Head of caudate nucleus (tissue), 42 donors: Measurements from ENCODE around the gene NIT1.

ENCODE experiments used
- DNase-seq, 42 donors: peaks; one replicate each; pipeline versions ENCODE4 v3.0.0 to v3.0.0-alpha.2; 2020 to 2021; ENCODE audit warnings: mixed read lengths in 7 of 42
- intact Hi-C: fragments of 100-400 bp; cut with DNase I; formaldehyde crosslinking; loops from one replicate; pipeline ENCODE4 v1.15.0; 2022

The NIT1 gene

GRCh38 chr1:161132410-161133219 lies 14.7 kb downstream of the NIT1 start, which contains the start of gene DEDD:
DEDD (minus strand) TSS chr1:161132667; CDS start chr1:161124462, 8,205 bp downstream.
- peak; percentile 82 to 97 (median 93) for DNase-seq
- intact Hi-C loops = loop anchor here (5.0 kb wide), 1 partner anchor 85 kb away; the partner anchor contains the start of gene USF1

DNA sequence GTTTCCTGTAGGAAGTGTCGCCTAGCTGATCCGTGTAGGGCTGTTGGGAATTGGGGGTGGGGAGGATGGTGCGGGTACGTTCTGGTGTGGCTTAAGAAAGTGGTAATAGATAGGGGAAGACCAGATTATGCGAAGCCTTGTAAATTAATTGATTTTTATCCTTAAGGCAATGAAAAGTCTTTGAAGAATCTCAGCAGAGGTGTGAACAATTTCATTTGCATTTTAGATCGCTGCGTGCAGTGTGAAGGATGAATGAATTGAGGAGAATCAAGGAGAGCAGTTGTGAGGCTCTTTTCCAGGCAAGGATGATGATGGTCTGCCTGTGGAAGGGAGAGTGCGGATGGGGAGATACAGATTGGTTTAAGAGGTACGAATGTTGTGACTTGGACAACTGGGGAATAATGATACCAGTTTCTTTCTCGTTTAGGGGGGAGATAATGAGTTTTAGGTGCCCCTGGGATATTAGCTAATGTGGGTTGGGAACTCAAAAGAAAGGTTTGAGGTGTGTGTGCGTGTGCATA lies 15.4 kb downstream of the NIT1 start:
- DNase-seq = no peak
- intact Hi-C loops = loop anchor here (5.0 kb wide), 1 partner anchor 86 kb away; the partner anchor contains the start of gene USF1

DNA sequence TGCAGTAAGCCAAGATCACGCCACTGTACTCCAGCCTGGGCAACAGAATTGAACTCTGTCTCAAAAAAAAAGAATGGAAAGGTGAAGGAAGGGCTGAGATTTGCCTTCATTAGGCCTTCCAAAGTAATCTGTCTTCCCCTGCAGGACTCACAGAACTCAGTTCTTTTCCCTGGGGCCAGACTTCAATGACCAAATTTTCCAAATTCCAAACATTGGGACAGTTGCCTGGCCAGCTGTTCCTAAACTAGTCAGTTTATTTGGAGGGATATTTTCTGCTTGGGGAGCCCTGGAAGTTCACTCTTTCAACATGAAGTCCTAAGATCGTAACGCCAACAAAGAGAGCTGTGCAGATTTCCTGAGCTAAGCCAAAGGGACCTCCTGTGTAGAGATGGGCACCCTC lies 20.0 kb downstream of the NIT1 start:
- intact Hi-C loops = no loop called here
- no peak for DNase-seq

DNA sequence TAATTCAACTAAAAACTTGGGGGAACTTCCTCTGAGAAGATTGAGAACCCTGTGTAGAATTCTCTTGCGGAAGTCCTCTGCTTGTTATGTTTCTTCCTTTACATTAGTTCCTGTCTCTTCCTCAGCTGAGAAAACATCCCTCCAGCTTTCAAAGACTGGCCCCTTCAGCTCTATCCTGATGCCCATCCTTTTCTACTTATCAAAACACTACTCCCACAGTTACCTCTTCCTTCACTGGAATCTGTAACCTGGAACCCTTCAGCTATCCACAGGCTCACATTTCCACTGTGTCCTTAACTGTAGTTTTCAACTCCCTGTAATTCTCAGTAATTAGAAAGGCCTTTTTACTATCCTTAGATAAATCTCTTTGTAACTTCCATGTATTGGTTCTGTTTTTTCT lies 20.5 kb downstream of the NIT1 start:
- no peak for DNase-seq
- intact Hi-C loops = no loop called here

DNA sequence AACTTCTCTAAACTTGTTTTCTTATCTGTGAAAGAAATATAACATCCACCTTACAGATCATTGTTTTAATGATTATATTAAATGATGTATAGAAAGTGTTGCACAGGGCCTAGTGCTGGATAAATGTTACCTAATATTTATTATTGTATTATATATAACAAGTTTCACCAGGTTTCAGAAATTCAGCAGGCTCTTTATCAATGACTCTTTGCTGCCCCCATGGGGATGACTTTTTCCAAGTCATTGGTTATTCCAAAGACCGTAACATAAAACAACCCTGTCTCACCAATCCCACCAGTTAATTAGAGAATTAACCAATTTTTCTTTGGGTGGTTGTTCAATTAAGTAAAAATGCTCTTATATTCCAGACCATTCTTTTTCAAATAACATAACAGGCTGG lies 21.9 kb downstream of the NIT1 start:
- intact Hi-C loops = no loop called here
- peak in 17 of 42 donors; percentile 25 to 75 (median 45) for DNase-seq

DNA sequence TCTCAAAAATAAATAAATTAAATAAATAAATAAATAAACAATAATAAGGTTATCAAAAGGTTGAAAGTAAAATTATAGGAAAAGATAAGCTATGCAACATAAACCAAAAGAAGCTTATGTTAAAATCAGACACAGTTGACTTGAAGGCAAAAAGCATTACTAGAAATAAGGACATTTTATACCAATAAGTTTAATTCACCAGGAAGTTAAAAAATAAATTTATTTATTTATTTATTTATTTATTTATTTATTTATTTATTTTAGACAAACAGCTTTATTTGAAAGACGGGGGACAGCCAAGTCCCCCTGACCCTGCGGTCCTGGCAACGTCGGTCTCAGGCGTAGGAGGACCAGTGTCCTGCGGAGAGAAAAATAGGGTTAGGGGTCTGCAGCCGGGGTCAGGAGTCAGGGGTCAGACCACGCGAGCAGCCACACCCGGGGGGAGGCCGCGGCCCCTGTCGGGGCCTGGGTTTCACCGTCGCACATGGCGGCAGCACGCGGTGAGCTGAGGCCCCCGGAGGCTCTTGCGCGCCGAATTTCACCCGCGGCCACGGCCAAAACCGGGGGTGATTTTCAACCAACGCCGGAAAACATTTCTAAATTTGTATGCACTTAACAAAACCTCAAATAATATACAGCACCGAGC lies 23.0 kb downstream of the NIT1 start:
- intact Hi-C loops = no loop called here
- no peak for DNase-seq

GRCh38 chr1:161145832-161146231 lies 27.9 kb downstream of the NIT1 start:
- intact Hi-C loops = no loop called here
- no peak for DNase-seq

DNA sequence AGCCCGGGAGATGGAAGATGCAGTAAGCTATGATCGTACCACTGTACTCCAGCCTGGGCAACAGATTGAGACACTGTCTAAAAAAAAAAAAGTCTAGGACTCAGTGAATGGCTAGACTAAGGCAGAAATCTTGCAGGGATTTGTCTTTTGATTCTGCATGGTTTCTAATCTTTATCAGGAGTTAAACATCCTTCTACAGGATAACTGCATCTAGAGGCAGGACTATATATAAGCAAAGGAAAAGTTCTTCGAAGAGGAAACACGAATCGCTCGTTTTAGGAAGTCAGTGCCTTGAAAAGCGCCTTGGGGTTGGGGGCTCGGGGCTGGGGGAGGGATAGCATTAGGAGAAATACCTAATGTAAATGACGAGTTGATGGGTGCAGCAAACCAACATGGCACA lies 35.3 kb downstream of the NIT1 start:
- no peak for DNase-seq
- intact Hi-C loops = no loop called here

GRCh38 chr1:161153682-161154337 lies 35.9 kb downstream of the NIT1 start, which contains the start of gene UFC1:
UFC1 (plus strand) TSS chr1:161153978; CDS start chr1:161153998, 20 bp downstream.
- DNase-seq = peak; percentile 66 to 93 (median 85)
- intact Hi-C loops = no loop called here

DNA sequence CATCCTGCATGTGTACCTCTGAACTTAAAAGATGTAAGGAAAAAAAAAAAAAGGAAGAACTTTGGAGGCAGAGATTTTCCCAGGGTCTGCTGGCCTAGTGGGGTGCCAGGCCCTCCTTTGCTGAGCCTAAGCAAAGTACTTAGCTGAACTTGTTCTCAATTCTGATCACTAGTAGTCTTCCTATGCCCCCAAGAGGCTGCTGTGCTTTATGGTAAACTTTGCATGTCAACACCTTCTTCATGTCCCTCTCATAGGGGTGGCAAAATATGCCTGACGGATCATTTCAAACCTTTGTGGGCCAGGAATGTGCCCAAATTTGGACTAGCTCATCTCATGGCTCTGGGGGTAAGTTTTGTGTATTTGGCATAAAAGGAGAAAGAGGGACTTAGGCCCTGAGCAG lies 40.0 kb downstream of the NIT1 start:
- intact Hi-C loops = no loop called here
- DNase-seq = peak in 1 of 42 donors; percentile 1

- intact Hi-C loops = no loop called here
- DNase-seq = peak in 1 of 42 donors; percentile 16
Observed at GRCh38 chr1:161158316-161159010, 40.6 kb downstream of the NIT1 start.

DNA sequence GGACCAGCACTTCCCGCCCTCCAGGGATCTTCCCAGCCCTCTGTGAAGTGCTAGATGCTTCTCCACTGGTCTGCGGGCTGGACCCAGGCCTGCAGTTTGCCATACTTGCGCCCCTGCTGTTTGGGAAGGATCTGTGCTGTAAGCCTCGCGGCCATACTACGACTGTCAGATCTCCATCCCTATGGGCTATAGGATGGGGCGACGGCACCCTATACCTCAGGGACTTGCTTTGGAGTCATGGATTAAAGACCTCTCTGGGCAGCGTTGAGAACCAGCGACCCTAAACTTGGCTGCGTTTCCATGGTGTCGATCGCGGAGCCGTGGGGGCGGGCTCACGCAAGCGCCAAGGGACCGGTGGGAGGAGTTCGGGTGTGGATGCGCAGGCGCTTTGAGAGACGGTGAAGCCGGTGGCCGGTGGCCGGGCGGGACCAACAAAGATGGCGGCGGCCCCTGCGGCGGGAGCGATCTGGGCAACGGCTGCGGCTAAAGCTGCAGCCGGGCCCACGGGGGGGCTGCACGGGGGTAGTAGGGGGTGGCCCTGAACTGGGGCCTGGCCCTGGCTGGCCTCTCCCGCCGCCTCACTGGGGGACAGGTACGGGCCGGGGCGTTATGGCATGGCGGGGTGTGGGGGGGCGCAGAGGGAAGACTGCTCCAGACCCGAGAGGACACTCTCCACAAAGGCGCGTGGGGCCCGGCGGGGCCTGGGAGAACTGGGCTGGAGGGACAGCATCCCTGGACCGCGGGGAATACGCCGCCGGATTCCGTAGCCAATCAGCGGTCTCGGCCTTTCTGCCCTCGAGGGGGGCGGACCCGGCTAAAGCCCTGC lies 41.4 kb downstream of the NIT1 start, which contains the start of gene USP21:
TSS of gene USP21 (plus strand) at position 414 of the 826 bp plus-strand sequence. CDS start 1,141 bp downstream, outside the sequence.
- DNase-seq = peak; percentile 88 to 98 (median 95)
- intact Hi-C loops = no loop called here

- peak in 1 of 42 donors; percentile 16 for DNase-seq
- intact Hi-C loops = no loop called here
Observed at GRCh38 chr1:161159913-161160243, 42.0 kb downstream of the NIT1 start.

GRCh38 chr1:161160671-161161145 lies 42.8 kb downstream of the NIT1 start:
- DNase-seq = peak in 1 of 42 donors; percentile 33
- intact Hi-C loops = no loop called here

DNA sequence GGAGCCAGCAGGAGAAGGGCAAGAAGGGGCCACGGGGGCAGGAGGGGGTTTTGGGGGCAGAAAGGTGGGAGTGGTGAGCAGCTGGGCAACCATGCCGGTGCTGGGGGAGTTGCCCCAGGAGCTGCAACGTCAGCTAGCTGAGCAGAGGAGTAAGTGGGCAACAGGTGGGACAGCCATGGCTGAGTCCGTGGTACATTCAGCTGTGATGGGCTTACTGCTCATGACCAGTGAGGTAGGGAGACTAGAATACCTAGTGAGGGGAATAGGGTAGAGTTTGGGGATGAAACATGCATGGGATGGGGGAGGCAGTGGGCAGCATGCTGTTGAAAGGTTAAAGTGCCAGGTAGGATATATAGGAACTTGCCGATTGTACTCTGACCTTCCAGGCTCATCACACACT lies 43.7 kb downstream of the NIT1 start:
- intact Hi-C loops = no loop called here

DNA sequence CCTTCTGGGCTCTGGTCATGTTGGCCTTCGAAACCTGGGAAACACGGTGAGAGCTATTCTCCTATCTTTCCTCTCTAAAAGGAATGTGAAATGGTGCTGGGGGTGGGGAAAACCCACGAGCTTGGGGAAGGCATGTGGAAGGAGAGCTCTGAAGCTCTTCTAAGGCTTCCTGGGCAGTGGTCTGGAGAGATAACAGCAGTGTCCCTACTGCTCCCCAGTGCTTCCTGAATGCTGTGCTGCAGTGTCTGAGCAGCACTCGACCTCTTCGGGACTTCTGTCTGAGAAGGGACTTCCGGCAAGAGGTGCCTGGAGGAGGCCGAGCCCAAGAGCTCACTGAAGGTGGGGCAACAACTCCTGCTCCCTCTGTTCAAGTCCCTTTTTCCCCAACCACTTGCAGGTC lies 44.1 kb downstream of the NIT1 start:
- intact Hi-C loops = no loop called here
- peak in 1 of 42 donors; percentile 12 for DNase-seq

More for the DNA sequence above, 43.7 kb downstream of the NIT1 start:
- peak in 1 of 42 donors; percentile 3 for DNase-seq

GRCh38 chr1:161162806-161163205 lies 44.9 kb downstream of the NIT1 start:
- DNase-seq = peak in 1 of 42 donors; percentile 18
- intact Hi-C loops = no loop called here

- intact Hi-C loops = no loop called here
- DNase-seq = no peak
Observed at GRCh38 chr1:161163793-161164192, 45.9 kb downstream of the NIT1 start.
